ENCODE results near the gene CTDSPL. TPM values are rescaled to one million over a fixed set of nuclear protein-coding genes. Genes with fewer than 3 reads are reported as not detected.

Gene CTDSPL
- total and polyA plus RNA-seq, 2 of the 13 experiments (the other 11 are each of a cell fraction or from before 2014, with no cell fraction given), result 26.1 to 142 TPM

DNA sequence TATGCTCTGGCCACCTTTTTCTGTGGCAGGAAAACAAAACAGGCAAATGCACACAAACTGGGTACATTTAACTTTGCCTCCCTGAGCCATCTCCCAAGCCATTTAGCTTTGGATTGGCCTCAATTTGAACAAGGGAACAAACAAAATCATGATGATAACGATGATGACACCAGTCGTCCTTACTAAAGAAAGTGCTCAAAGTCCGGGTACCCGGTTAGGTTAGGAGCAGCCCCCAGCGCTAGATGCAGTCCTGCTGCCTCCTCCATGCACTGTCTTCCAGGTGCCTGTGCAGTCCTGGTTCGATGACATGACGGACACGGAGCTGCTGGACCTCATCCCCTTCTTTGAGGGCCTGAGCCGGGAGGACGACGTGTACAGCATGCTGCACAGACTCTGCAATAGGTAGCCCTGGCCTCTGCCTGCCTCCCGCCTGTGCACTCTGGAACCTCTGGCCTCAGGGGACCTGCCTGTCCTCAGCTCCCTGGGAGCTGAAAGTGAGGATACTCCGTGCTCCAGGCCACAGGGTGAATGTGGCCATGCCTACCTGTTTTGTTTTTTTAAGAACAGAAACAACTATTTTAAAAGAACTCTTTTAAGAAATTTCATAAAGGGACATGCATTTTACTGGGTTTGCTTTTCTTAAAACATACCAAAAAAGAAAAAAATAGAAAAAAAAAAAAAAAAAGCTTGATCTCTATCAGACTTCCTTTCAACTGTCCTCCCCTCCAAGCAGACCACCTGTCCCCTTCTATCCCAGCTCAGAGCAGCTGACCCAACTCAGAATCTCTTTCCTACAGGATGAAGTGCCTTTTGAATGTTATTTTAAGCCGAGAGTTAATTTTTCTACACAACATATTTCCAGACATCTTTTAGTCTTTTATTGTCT, 119.0 kb downstream of the CTDSPL start (continued):
- TF ChIP-seq, protein P1, sequence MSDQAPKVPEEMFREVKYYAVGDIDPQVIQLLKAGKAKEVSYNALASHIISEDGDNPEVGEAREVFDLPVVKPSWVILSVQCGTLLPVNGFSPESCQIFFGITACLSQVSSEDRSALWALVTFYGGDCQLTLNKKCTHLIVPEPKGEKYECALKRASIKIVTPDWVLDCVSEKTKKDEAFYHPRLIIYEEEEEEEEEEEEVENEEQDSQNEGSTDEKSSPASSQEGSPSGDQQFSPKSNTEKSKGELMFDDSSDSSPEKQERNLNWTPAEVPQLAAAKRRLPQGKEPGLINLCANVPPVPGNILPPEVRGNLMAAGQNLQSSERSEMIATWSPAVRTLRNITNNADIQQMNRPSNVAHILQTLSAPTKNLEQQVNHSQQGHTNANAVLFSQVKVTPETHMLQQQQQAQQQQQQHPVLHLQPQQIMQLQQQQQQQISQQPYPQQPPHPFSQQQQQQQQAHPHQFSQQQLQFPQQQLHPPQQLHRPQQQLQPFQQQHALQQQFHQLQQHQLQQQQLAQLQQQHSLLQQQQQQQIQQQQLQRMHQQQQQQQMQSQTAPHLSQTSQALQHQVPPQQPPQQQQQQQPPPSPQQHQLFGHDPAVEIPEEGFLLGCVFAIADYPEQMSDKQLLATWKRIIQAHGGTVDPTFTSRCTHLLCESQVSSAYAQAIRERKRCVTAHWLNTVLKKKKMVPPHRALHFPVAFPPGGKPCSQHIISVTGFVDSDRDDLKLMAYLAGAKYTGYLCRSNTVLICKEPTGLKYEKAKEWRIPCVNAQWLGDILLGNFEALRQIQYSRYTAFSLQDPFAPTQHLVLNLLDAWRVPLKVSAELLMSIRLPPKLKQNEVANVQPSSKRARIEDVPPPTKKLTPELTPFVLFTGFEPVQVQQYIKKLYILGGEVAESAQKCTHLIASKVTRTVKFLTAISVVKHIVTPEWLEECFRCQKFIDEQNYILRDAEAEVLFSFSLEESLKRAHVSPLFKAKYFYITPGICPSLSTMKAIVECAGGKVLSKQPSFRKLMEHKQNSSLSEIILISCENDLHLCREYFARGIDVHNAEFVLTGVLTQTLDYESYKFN (CRISPR knock-in tag; conservative IDR thresholded peaks at IDR 0.05), result 0 out of 2 replicates have a peak, but pooled peaks have one; percentile 16
- TF ChIP-seq ZNF138 (CRISPR knock-in tag; IDR thresholded peaks at IDR 0.05; ENCODE audit: low read depth) (no peak), TBX2 (CRISPR knock-in tag; IDR thresholded peaks at IDR 0.05; ENCODE audit: borderline replicate concordance) (no peak), STAT6 (CRISPR knock-in tag; IDR thresholded peaks at IDR 0.05; ENCODE audit: borderline replicate concordance) (no peak), ZNF407 (CRISPR knock-in tag; IDR thresholded peaks at IDR 0.05; ENCODE audit: not compliant biosample characterization) (no peak), SMARCC2 (IDR thresholded peaks at IDR 0.05) (no peak), ZFP36L2 (CRISPR knock-in tag; IDR thresholded peaks at IDR 0.05) (no peak), MXD1 (CRISPR knock-in tag; IDR thresholded peaks at IDR 0.05) (peak; percentile 49; the same call in 1 of the 2 replicates), FOXM1 (CRISPR knock-in tag; IDR thresholded peaks at IDR 0.05) (no peak), ZNF761 (CRISPR knock-in tag; conservative IDR thresholded peaks at IDR 0.05) (no peak), ARNT (IDR thresholded peaks at IDR 0.05) (no peak)

All from HepG2 (cell line).